Endothelial cell of umbilical vein (primary cell): ENCODE results near the gene AHRR. TPM values are rescaled to one million over a fixed set of nuclear protein-coding genes. Genes with fewer than 3 reads are reported as not detected.

Experiments
- BruUV-seq: library from RNA; stranded (reverse); fragments of 400-500 nt; replicated peaks from 2 replicates; lab custom pipeline; 2021; lab: Mats Ljungman, UMichigan
- CTCF ChIA-PET: fragments of 300-600, 350-600 bp; sonication (Branson Sonifier 250); formaldehyde crosslinking; loops from one replicate; lab custom pipeline; 2021; ENCODE audit warnings: antibody characterized with exemption, inconsistent platforms; lab: Charles Lee
- POLR2A ChIA-PET: fragments of 300-600, 350-600 bp; sonication (Branson Sonifier 250); formaldehyde crosslinking; loops from one replicate; lab custom pipeline; 2021; ENCODE audit warnings: antibody characterized with exemption, inconsistent platforms; lab: Charles Lee
- DNase-seq: peaks from one replicate; pipeline ENCODE4 v3.0.0-alpha.2; 2011; ENCODE audit warnings: low read depth, low spot score
- FAIRE-seq: peaks from 2 replicates; lab custom pipeline; 2011; peaks lifted over from hg19 to GRCh38; lab: Jason Lieb, UNC
- H2AFZ ChIP-seq: 2 replicates; pipeline ENCODE4 v1.6.0; 2012; ENCODE audit warnings: low read depth, low read length, control low read depth, inconsistent platforms
- H3K27ac ChIP-seq: 2 replicates; pipeline ENCODE4 v1.5.1; 2011; ENCODE audit warnings: low read depth, mild to moderate bottlenecking, control low read depth, low read length, moderate library complexity; ENCODE audit not compliant: insufficient read depth
- H3K27me3 ChIP-seq, 2 experiments: 2 replicates each; pipeline versions ENCODE4 v1.6.0 to v1.6.1; 2011; ENCODE audit warnings: low read length in 2 of 2, mixed read lengths in 1 of 2; ENCODE audit not compliant: control insufficient read depth in 2 of 2, insufficient read depth in 2 of 2
- H3K36me3 ChIP-seq, 2 experiments: 2 replicates in 1 of 2; 3 replicates in 1 of 2; pipeline ENCODE4 v1.5.1; 2011; ENCODE audit warnings: low read length in 2 of 2, mild to moderate bottlenecking in 1 of 2, moderate library complexity in 1 of 2; ENCODE audit not compliant: control insufficient read depth in 2 of 2, insufficient read depth in 2 of 2; ENCODE audit errors: extremely low read depth in 1 of 2
- H3K4me1 ChIP-seq: 3 replicates; pipeline ENCODE4 v1.5.1; 2011; ENCODE audit warnings: mild to moderate bottlenecking, low read length; ENCODE audit not compliant: control insufficient read depth, insufficient read depth; ENCODE audit errors: extremely low read depth
- H3K4me2 ChIP-seq: 2 replicates; pipeline ENCODE4 v1.6.1; 2011; ENCODE audit warnings: low read length, control low read depth, mixed read lengths; ENCODE audit not compliant: insufficient read depth
- H3K4me3 ChIP-seq, 3 experiments: fragments of 200-600 bp in 1 of 3; sonication (generic), shearing (Covaris generic) in 1 of 3; replicated peaks in 1 of 3; 2 replicates each; pipeline ENCODE4 v1.5.1; 2011 to 2016; ENCODE audit warnings: control low read depth in 3 of 3, low read length in 3 of 3, mild to moderate bottlenecking in 2 of 3, inconsistent platforms in 1 of 3, low read depth in 1 of 3, moderate library complexity in 1 of 3; ENCODE audit not compliant: insufficient read depth in 1 of 3
- H3K79me2 ChIP-seq: 2 replicates; pipeline ENCODE4 v1.6.0; 2012; ENCODE audit warnings: low read length, inconsistent platforms; ENCODE audit not compliant: control insufficient read depth, insufficient read depth
- H3K9ac ChIP-seq: replicated peaks from 2 replicates; pipeline ENCODE3; 2011; ENCODE audit warnings: low read length, control low read depth; ENCODE audit not compliant: insufficient read depth; ENCODE audit errors: extremely low read depth
- H3K9me1 ChIP-seq: replicated peaks from 3 replicates; pipeline ENCODE4 v1.6.0; 2011; ENCODE audit warnings: mild to moderate bottlenecking, low read length; ENCODE audit not compliant: control insufficient read depth, insufficient read depth; ENCODE audit errors: extremely low read depth
- H3K9me3 ChIP-seq: replicated peaks from 2 replicates; pipeline ENCODE4 v1.5.1; 2012; ENCODE audit warnings: low read length, inconsistent platforms; ENCODE audit not compliant: control insufficient read depth, insufficient read depth
- H4K20me1 ChIP-seq: replicated peaks from 2 replicates; pipeline ENCODE3; 2011; ENCODE audit warnings: mild to moderate bottlenecking, low read length; ENCODE audit not compliant: control insufficient read depth, insufficient read depth; ENCODE audit errors: extremely low read depth
- CTCF ChIP-seq, 2 donors: IDR thresholded peaks; 1 replicate in 1 of 2; 2 replicates in 1 of 2; pipeline ENCODE4 v1.5.1; 2011; ENCODE audit warnings: low read length in 2 of 2, mild to moderate bottlenecking in 2 of 2, moderate library complexity in 2 of 2, control low read depth in 1 of 2, inconsistent platforms in 1 of 2, low read depth in 1 of 2; ENCODE audit not compliant: insufficient read depth in 1 of 2; ENCODE audit errors: extremely low read depth in 1 of 2
- EZH2 ChIP-seq: IDR thresholded peaks from 2 replicates; pipeline ENCODE4 v1.6.1; 2012; ENCODE audit warnings: borderline replicate concordance, low read depth, mild to moderate bottlenecking, moderate library complexity, low read length, inconsistent platforms; ENCODE audit not compliant: severe bottlenecking
- FOS ChIP-seq: IDR thresholded peaks from 2 replicates; pipeline ENCODE4 v1.6.1; 2011; ENCODE audit warnings: mild to moderate bottlenecking, low read length, moderate library complexity, borderline replicate concordance; ENCODE audit not compliant: insufficient read depth
- GATA2 ChIP-seq: IDR thresholded peaks from 2 replicates; pipeline ENCODE4 v1.7.0; 2011; ENCODE audit warnings: low read depth, mild to moderate bottlenecking, moderate library complexity, mixed read lengths, low read length; ENCODE audit not compliant: insufficient read length, insufficient read depth
- JUN ChIP-seq: IDR thresholded peaks from 2 replicates; pipeline ENCODE4 v1.6.1; 2011; ENCODE audit warnings: borderline replicate concordance, low read depth; ENCODE audit not compliant: insufficient read length, insufficient read depth
- MAX ChIP-seq: IDR thresholded peaks from 2 replicates; pipeline ENCODE4 v1.6.1; 2011; ENCODE audit not compliant: insufficient read depth, insufficient read length
- MYC ChIP-seq: IDR thresholded peaks from one replicate; pipeline ENCODE4 v1.6.1; 2011; ENCODE audit warnings: mild to moderate bottlenecking, low read depth, low read length
- POLR2A ChIP-seq: IDR thresholded peaks from 2 replicates; pipeline ENCODE4 v1.6.1; 2012; ENCODE audit warnings: low read depth, mild to moderate bottlenecking, control low read depth, low read length
- POLR2AphosphoS5 ChIP-seq: IDR thresholded peaks from 2 replicates; pipeline ENCODE4 v1.6.1; 2012; ENCODE audit warnings: low read depth, mild to moderate bottlenecking, control low read depth, low read length, moderate library complexity; ENCODE audit not compliant: insufficient read depth
- dilution Hi-C: fragments of 300-500 bp; cut with MboI; formaldehyde crosslinking; loops from one replicate; pipeline ENCODE4 v1.15.0; 2019; ENCODE audit warnings: low sequenced_read_pairs; ENCODE audit not compliant: extremely low pct_ligation_motif_present
- intact Hi-C: fragments of 100-400 bp; cut with micrococcal nuclease; formaldehyde crosslinking; loops from one replicate; pipeline ENCODE4 v1.10.0; 2022
- polyA plus RNA-seq, 4 experiments: library from polyadenylated mRNA; depleted of rRNA in 3 of 4; stranded (reverse) in 3 of 4; unstranded in 1 of 4; fragments of >200 nt; gene quantifications; 2 replicates each; pipeline versions ENCODE4 v1.2.1 to v1.2.3, GENCODE V29; 2011 to 2012; ENCODE audit warnings: missing spikeins in 1 of 4
- total RNA-seq: library from RNA; stranded (reverse); gene quantifications from 2 replicates; pipeline ENCODE4 v1.2.3, GENCODE V29; 2021

AHRR gene
- total and polyA plus RNA-seq, 2 donors (not counting 3 experiments of a cell fraction or from before 2014, with no cell fraction given): 3.1 to 7.3 TPM

GRCh38 chr5:410911-411517, 89.5 kb downstream of the AHRR start:
- Histone ChIP-seq H4K20me1 (no peaks in the 10 kb centered on the region), H3K79me2 (no peaks in the 10 kb centered on the region), H3K4me1 (peaks cover 13% of the 10 kb centered on the region), H3K9ac (no peak overlapping the region), H3K4me2 (no peak overlapping the region), H3K36me3 (no peaks in the 10 kb centered on the region), H3K4me3 (no peak overlapping the region), H3K27ac (no peak overlapping the region), H3K27me3 (no peaks in the 10 kb centered on the region), H3K9me3 (no peaks in the 10 kb centered on the region), H3K9me1 (no peaks in the 10 kb centered on the region), H2AFZ (no peak overlapping the region)
- FAIRE-seq (no peak), DNase-seq (no peak)
- dilution Hi-C loops (no loop called here), intact Hi-C loops (no loop called here)
- TF ChIP-seq EZH2: no peak
- TF ChIP-seq GATA2: no peak
- no peak for TF ChIP-seq JUN
- no peak for TF ChIP-seq POLR2A
- TF ChIP-seq POLR2AphosphoS5: no peak
- no peak for TF ChIP-seq FOS
- no peak for TF ChIP-seq CTCF (IDR thresholded peaks at IDR 0.05; ENCODE audit: extremely low read depth in 1 of 2, insufficient read depth in 1 of 2, low read depth in 1 of 2, low read length in 2 of 2)
- no peak for TF ChIP-seq MYC
- no peak for TF ChIP-seq MAX
- ChIA-PET POLR2A (no interaction called here), CTCF (interaction anchor here (1.5 kb wide), 1 partner anchor 21 kb away, joined by 3 read pairs; no protein-coding TSS in a partner anchor)
- BruUV-seq: no TSS peak
